ENCODE results near the gene TIMMDC1.
"Not testable (repeated sequence)": the region's sequence is repeated elsewhere in the genome, so short reads cannot be mapped to it uniquely, and the experiment has no call there.

Gene TIMMDC1

GRCh38 chr3:119510690-119511089, 12.3 kb downstream of the TIMMDC1 start:
- no peak for DNase-seq (ENCODE audit: low spot score)

GRCh38 chr3:119514637-119515036, 16.3 kb downstream of the TIMMDC1 start:
- no peak for DNase-seq (ENCODE audit: low spot score)

GRCh38 chr3:119517112-119517511, 18.8 kb downstream of the TIMMDC1 start:
- no peak for DNase-seq (ENCODE audit: low spot score)

GRCh38 chr3:119518026-119518425, 19.7 kb downstream of the TIMMDC1 start:
- DNase-seq (ENCODE audit: low spot score), result no peak

DNA sequence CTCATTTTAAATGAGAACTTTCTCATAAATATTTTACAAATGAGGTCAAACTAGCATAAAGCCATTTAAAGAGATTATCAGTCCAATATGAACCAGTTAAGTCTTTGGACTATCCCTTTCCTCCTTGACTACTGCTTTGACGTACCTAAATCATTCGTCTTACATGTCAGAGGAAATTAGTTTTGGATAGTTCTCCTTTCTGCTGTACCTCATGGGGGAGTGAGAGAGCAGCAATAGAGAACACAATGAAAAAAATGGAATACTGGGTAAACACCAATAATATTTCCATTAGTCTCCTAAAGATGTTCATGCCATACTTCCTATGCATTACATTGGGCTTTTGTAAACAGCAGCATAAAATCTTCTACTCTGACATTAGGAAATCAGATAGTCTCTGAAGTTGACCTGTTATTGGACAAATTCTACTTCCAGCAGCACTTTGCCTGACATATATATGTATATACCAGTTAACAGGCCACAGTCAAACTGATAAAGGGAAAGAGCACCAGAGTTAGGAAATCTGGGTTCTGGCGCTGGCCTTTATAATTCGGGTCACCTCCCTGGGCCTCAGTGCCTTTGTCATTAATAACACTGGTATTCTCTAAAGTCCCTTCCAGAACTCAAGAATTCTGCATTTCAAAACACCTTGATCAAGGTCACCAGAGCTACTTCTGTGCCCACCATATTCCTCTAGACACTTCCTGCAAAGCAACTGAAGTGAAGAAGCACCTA, 26.8 kb downstream of the TIMMDC1 start:
- DNase-seq (ENCODE audit: low spot score), result no peak

DNA sequence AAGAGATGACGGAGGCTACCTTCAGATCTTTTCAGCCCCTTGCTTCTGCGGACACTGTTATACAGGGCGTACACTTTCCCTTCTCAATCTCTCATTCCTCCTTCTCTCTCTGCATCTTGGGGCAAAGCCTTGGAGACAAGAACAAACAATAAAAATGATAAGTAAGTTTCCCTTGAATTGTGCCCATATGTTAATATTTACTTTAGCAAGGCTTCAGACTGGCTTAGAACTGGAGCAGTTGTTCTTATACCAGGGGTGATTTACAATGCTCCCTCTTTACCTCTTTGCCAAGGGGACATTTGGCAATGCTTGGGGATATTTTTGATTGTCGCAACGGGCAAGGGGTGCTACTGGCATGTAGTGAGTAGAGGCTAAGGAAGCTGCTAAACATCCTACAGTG, 29.4 kb downstream of the TIMMDC1 start:
- DNase-seq (ENCODE audit: low spot score), result no peak

GRCh38 chr3:119529883-119530282, 31.5 kb downstream of the TIMMDC1 start:
- DNase-seq (ENCODE audit: low spot score), result no peak

GRCh38 chr3:119530456-119530855, 32.1 kb downstream of the TIMMDC1 start:
- DNase-seq (ENCODE audit: low spot score), result no peak

- no peak for DNase-seq (ENCODE audit: low spot score)
Measured at GRCh38 chr3:119531151-119531550, 32.8 kb downstream of the TIMMDC1 start.

DNA sequence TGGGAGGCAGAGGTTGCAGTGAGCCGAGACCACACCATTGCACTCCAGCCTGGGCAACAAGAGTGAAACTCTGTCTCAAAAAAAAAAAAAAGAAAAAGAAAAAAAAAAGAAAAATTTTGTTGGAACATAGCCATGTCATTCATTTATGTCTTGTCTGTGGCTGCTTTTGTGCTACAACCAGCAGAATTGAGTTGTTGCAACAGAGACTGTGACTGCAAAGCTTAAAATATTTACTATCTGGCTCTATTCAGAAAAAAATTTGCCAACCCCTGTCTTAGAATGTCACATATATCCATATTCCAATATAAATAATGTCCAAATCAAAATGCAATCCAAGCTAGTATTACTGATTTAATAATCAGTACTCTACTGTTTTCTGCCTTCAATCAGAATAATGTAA, 35.9 kb downstream of the TIMMDC1 start:
- no peak for DNase-seq (ENCODE audit: low spot score)

DNA sequence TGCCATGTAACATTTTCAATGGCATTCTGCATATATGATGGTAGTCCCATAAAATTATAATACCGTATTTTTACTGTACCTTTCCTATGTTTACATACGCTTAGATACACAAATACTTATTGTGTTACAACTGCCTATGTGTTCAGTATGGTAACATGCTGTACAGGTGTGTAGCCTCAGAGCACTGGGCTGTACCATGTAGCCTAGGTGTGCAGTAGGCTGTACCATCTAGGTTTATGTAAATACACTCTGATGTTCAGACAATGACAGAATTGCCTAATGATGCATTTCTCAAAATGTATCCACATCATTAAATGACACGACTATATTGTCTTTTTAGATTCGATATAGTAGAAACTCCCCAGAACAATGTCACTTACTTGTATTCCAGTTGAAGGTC, 38.4 kb downstream of the TIMMDC1 start:
- no peak for DNase-seq (ENCODE audit: low spot score)

- no peak for DNase-seq (ENCODE audit: low spot score)
Measured at GRCh38 chr3:119538772-119539171, 40.4 kb downstream of the TIMMDC1 start.

GRCh38 chr3:119541547-119541946, 43.2 kb downstream of the TIMMDC1 start:
- DNase-seq (ENCODE audit: low spot score), result no peak

- DNase-seq (ENCODE audit: low spot score), result no peak
Measured at GRCh38 chr3:119542168-119542767, 43.9 kb downstream of the TIMMDC1 start.

- no peak for DNase-seq (ENCODE audit: low spot score)
Measured at GRCh38 chr3:119543147-119543546, 44.8 kb downstream of the TIMMDC1 start.

- DNase-seq (ENCODE audit: low spot score), result no peak
Measured at GRCh38 chr3:119547227-119547626, 48.9 kb downstream of the TIMMDC1 start.

DNA sequence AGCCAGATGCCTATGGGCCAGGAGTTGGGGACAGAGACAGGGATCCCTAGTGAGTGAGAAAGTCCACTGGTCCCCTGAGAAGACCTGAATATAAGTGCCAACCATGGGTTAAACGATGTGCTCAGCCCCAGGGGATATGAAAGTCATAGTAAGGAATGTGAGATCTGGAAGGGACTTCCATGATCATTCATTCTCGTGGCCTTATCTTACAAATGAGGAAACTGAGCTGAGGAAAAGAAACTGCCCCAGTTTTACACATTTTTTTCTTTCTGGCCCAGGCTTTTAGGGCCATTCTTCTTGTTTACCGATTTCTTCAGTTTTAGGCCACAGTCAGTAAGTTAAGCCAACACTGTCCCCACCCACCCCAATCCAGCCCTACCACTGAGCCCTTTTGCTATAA, 50.0 kb downstream of the TIMMDC1 start:
- no peak for DNase-seq (ENCODE audit: low spot score)

- DNase-seq (ENCODE audit: low spot score), result no peak
Measured at GRCh38 chr3:119550192-119550910, 52.0 kb downstream of the TIMMDC1 start.

- DNase-seq (ENCODE audit: low spot score), result no peak
Measured at GRCh38 chr3:119551598-119551997, 53.3 kb downstream of the TIMMDC1 start.

DNA sequence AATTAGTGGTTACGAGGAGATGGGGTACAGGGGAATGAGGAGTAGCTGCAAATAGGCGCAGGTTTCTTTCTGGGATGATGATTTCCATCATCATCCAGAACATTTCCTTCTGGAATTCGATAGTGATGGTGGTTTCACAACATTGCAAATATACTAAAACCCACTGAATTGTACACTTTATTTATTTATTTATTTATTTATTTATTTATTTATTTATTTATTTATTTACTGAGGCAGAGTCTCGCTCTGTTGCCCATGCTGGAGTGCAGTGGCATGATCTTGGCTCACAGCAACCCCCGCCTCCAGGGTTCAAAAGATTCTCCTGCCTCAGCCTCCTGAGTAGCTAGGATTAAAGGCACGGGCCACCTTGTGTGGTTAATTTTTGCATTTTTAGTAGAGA, 54.6 kb downstream of the TIMMDC1 start:
- DNase-seq (ENCODE audit: low spot score), result not testable (repeated sequence)

GRCh38 chr3:119553823-119554415, 55.6 kb downstream of the TIMMDC1 start:
- no peak for DNase-seq (ENCODE audit: low spot score)

GRCh38 chr3:119555309-119555735, 57.0 kb downstream of the TIMMDC1 start:
- no peak for DNase-seq (ENCODE audit: low spot score)

DNA sequence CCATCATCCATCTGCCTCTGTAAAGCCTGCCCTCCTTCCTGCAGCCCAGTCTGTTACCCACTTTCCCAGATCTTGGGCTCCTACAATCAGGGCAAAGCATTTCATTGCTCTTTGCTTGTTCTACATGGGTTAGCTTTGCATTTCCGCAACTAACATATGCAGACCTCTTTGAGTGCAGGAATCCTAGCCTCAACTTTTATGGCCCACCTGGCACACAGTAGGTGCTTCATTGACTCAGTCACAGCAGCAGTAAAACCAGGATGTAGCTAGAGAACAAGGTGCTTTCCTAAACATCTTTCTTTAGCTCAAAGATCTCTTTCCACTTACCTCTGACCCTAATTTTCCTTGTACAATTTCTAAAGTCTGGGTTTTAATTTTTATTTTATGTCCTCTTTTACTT, 57.6 kb downstream of the TIMMDC1 start:
- no peak for DNase-seq (ENCODE audit: low spot score)
